Measurements from ENCODE around the gene TNFRSF17.

GRCh38 chr16:11964761-11965551 is at the start of gene TNFRSF17:
- TF ChIP-seq EZH2 (IDR thresholded peaks at IDR 0.05; ENCODE audit: borderline replicate concordance, low read depth, low read length, severe bottlenecking) (no peak), MAX (IDR thresholded peaks at IDR 0.05; ENCODE audit: insufficient read depth, insufficient read length) (no peak), POLR2A (IDR thresholded peaks at IDR 0.05; ENCODE audit: low read depth, low read length) (no peak)
